GM04503 (cell line): ENCODE data around the gene LACTBL1.
"Not testable (repeated sequence)": the region's sequence is repeated elsewhere in the genome, so short reads cannot be mapped to it uniquely, and the experiment has no call there.

Experiments used
- DNase-seq: peaks from one replicate; pipeline ENCODE4 v3.0.0-alpha.2; 2012; ENCODE audit warnings: low read depth

LACTBL1 gene

DNA sequence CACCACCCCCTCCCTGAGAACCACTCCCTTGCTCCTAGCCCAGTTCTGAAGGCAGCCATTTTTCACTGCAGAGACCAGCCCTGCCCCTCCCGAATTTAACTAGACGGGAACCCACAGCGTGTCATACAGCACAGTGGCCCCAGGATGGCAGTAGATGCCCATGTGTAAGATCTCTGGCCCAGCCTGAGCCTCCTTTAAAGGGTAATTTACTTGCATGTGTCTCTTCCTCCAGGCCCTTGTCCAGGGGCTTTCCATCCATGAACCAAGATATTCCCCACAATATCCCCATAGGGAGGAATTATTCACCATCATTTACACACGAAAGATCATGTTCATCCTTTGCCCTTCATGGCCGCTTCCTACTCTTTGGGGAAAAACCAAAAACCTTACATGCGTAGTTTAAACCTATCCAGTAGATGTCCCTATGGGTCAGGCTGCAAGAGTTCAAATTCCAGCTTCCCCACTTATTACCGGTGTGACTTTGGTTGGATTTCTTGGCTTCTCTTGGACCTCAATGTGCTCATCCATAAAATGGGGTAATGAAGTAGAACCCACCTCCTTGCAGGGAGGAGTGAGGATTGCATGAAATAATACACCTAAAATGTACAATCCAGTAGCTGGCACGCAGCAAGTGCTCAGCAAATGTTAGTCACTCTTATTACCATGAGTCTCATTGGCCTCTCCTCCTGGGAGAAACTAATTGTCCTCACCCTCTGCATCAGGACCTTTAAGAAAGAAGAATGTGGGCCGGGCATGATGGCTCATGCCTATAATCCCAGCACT is 4.0 kb upstream of the LACTBL1 start:
- DNase-seq: peak; percentile 49

- DNase-seq: no peak
Observed at GRCh38 chr1:22976127-22976460, 3.4 kb upstream of the LACTBL1 start.

GRCh38 chr1:22975694-22976093 is 3.0 kb upstream of the LACTBL1 start:
- DNase-seq: no peak

GRCh38 chr1:22971611-22972405 is 858 bp downstream of the LACTBL1 start:
- DNase-seq: no peak

DNA sequence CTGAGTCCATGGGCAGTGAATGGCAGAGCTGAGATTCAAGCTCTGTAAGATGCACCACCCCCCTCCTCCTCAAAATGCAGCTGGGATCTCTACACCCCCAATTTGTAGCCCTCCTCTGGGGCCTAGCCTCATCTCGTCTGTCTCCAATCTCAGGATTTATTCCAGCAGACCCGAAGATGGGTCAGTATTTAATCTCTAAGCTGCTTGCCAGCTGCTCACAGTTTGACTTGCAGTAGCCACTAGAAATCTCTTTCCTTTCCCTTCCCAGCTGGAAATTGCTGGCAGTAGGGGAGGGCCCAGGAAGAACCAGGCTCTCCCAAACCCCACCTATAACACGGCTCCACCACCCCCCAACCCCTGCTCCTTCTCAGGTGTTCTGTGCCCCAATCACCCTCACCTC is 1.5 kb downstream of the LACTBL1 start:
- DNase-seq: no peak

DNA sequence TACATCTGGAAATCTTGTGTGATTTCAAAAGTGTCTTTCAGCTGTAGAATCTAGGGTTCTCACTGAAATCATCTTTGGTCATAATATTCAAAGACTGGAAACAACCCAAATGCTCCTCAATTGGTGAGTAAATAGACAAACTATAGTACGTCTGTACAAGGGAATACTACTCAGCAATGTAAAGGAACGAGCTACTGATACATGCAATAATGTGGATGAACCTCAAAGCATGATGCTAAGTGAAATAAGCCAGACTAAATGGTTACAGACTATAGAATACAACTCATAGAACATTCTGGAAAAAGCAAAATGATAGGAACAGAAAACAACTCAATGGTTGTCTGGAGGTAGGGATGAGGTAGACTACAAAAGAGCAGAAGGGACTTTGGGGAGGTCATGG is 2.6 kb downstream of the LACTBL1 start:
- DNase-seq: no peak

DNA sequence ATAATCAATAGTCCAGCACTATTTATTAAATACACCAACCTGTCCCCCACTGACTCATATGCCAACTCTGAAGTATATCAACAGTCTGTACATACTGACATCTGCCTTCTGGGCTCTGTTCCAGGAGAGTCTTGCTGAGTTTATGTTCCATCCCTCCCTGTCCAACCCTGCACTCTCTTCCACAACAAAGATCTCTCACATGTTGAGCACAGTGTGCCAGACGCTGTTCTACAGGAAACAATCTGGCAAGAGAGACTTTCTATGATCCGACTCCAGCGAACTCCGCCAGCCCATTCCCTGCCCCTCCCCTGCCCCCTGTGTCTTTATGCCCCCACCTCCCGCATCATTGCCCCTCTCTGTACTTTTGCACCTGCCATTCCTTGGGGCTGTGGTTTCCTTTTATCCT is 3.4 kb downstream of the LACTBL1 start:
- DNase-seq: no peak

- DNase-seq: no peak
Observed at GRCh38 chr1:22967833-22968232, 4.8 kb downstream of the LACTBL1 start.

DNA sequence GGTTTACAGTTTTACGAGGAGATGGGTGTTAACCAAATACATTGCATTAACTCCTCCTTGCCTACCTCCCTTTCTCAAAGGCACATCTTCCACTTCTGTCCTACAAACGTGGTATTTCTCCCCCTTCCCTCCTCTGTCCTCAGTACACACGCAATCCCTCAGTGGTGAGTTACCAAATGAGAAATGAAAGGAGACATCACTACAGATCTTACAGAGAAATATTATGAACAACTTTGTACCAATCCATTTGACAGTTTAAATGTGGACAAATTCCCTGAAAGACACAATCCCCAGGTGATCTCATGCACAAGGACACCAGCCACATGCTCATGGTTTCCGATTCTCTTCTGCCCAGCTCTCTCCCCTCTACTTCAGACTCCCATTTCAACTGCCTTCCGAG is 6.4 kb downstream of the LACTBL1 start:
- DNase-seq: no peak

GRCh38 chr1:22963044-22963677 is 9.5 kb downstream of the LACTBL1 start:
- no peak for DNase-seq

DNA sequence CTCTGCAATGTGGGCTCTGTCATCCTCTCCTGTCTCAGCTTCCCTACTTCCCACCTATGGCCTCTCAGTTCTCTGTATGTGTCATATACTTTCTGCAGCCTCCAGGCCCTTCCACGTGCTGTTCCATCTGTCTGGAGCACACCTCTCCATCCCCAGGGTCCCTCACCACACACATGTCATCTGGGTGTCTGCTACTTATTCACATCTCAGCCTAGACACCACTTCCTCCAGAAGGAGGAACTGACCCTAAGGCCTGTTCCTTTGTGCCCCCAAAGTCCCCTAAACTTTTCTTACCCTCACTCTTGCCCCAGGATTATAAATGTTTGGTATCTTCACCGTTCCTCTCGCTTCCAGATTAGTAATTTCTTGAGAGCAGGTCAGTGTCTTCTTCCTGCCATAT is 10.1 kb downstream of the LACTBL1 start:
- DNase-seq: no peak

GRCh38 chr1:22959545-22960360 is 12.9 kb downstream of the LACTBL1 start:
- DNase-seq: no peak

- no peak for DNase-seq
Observed at GRCh38 chr1:22958556-22958955, 14.1 kb downstream of the LACTBL1 start.

DNA sequence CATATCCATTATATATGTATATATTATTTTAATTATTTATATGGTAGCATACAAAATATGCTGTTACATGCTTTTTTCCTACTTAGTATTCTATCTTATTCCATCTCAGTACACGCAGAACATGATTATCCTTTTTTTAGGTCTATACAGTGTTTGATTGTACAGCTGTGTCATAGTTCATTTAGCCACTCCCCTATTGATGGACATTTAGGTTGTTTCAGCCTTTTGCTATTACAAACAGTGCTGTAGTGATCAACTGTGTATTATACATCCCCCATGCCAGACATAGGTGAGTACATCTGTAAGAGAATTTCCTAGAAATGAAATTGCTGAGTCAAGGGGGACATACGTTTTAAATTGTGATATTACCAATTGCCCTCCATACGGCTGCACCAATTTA is 15.6 kb downstream of the LACTBL1 start:
- DNase-seq: no peak

DNA sequence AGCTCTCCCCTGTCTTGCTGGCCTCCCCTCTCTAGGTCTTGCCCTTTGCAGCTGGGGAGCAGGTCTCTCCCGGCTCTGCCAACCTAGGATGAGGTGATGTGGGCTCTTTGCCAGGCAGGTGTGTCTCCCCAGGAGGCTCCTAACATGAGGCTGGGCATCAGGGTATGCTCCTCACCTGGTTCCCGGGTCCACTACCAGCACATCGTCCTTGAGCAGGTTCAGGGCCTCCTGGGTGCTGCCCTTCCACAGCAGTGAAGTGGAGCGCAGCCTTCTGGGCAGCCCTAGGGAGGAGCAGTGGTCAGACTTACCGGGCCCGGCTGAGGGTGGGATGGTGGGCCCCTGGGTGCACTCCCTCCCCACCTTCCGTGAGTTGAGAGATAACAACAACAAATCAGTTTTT is 17.5 kb downstream of the LACTBL1 start:
- no peak for DNase-seq

- no peak for DNase-seq
Observed at GRCh38 chr1:22953740-22954141, 18.9 kb downstream of the LACTBL1 start.

DNA sequence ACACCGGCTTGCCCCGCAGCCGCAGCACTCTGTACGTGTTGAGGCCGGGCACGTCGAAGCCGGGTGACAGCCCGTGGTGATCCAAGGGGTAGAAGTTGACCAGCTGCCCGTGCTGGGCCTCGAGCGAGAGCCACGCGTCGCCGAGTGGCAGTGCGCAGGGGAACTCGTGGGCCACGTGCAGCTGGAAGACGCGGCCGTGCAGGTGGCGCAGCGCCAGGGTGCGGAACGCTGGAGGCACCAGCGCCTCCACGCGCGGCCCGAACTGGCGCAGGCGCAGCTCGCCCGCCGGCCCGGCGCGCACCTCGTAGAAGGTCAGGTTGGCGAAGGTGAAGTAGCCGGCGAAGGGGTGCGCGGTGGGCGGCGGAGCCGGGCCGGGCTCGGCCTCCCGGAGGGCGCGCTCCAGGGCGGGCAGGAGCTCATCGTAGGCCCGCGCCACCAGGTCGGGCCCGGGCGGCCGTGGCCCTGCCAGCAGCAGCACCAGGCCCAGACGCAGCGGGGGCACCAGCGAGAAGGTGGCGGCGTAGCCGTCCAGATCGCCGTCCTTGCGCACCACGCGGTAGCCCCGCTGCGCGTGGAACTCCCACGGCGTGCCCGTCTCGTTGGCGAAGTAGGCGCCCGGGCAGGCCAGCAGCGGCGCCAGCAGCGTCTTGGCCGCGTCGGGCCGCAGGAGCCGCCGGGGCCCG is 19.5 kb downstream of the LACTBL1 start:
- no peak for DNase-seq

GRCh38 chr1:22952694-22953056 is 20.0 kb downstream of the LACTBL1 start:
- no peak for DNase-seq

GRCh38 chr1:22951796-22952195 is 20.9 kb downstream of the LACTBL1 start:
- DNase-seq: no peak

GRCh38 chr1:22949822-22950331 is 22.8 kb downstream of the LACTBL1 start:
- peak; percentile 27 for DNase-seq

DNA sequence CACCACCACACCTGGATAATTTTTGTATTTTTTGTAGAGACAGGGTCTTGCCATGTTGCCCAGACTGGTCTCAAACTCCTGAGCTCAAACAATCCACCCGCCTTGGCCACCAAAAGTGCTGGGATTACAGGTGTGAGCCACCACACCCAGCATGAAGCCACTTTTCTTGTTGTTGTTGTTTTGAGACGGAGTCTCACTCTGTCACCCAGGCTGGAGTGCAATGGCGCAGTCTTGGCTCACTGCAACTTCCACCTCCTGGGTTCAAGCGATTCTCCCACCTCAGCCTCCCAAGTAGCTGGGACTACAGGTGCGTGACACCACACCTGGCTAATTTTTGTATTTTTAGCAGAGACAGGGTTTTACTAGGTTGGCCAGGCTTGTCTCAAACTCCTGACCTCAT is 27.5 kb downstream of the LACTBL1 start:
- not testable (repeated sequence) for DNase-seq
